Umbilical cord (tissue), 2 donors: ENCODE data around the gene NUSAP1. TPM values are rescaled to one million over a fixed set of nuclear protein-coding genes. Genes with fewer than 3 reads are reported as not detected.
A peak's percentile ranks its signal among the peaks of the same experiment; 100 is the strongest.
"Not testable (repeated sequence)": the region's sequence is repeated elsewhere in the genome, so short reads cannot be mapped to it uniquely, and the experiment has no call there.

Source experiments
- DNase-seq: peaks from one replicate; pipeline ENCODE4 v3.0.0-alpha.2; 2015; ENCODE audit warnings: low spot score
- total RNA-seq: library from RNA; depleted of rRNA; stranded (reverse); fragments of >200 nt; gene quantifications from one replicate; pipeline ENCODE4 v1.2.3, GENCODE V29; 2014; ENCODE audit warnings: low replicate concordance; ENCODE audit not compliant: insufficient read depth

NUSAP1 gene
- total RNA-seq, 1 donor from 2014 or later: 15.9 TPM

DNA sequence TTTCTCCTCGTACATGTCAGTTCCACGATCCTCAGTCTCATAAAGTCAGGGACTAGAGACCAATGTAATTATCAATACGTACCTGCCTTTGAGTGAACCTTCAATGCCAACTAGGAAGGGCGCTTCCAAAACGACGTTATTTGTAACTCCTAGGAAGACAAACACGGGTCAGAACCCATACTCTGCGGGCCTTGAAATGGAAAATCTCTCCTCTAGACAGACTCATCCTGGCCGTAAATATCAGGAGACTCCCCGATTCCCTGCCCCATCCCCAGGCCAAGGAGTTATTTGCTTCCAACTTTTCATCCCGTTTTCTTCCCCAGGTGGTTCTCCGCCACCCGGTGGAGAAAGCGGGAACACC, 868 bp upstream of the NUSAP1 start:
- DNase-seq: no peak

DNA sequence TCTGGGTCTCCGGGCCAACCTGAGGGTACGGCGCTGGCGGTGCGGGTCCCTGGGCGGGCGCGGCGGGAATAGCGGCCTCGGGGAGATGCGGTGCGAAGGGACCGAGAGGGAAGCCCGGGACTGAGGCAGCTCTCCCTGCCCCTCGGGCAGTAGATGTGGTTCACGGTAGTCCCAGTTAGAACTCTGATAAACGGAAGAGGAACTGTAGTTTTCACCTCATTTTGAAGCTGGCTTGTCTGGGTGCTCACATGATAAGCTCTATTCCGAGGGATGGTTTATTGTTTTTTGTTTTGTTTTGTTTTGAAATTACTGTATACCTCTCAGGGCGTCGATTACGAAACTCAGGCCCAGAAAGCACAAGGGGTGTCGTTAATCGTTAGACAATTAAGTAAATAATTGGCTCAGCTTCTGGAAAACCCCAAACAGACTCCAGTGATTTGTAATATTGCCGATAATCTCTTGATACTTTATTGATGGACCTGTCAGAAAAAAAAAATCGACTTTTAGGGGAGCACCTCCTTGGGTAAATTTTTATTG, 413 bp downstream of the NUSAP1 start:
- DNase-seq: no peak

DNA sequence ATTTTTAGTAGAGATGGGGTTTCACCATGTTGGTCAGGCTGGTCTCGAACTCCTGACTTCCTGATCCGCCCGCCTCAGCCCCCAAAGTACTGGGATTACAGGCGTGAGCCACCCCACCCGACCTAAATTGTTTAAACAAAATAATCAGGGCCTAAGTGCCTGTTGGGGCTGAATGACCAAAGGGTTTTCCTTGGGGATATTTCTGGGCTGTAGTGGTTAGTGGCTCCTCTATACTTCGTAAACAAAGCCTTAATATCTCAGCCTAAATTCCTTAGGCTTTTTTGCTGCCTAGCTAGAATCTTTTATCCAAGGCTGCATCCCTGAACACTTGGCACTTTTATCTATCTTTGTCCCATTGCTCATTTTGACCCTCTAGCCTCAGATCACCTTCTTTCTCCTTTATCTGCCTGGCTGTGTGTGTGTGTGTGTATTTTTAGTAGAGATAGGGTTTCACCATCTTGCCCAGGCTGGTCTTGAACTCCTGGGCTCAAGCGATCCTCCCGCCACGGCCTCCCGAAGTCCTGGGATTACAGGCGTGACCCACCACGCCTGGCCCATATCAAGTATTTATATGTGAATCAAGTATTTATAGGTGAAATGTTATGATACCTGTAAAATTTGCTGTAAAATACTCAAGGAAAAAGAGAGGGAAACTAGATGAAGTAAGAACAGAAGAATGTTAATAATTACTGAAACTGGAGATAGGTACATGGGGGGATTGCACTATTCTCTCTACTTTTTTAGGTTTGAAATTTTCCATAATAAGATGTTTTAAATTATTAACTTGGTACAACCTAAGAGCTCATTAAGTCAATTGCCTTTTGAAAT, 1.8 kb downstream of the NUSAP1 start:
- no peak for DNase-seq

DNA sequence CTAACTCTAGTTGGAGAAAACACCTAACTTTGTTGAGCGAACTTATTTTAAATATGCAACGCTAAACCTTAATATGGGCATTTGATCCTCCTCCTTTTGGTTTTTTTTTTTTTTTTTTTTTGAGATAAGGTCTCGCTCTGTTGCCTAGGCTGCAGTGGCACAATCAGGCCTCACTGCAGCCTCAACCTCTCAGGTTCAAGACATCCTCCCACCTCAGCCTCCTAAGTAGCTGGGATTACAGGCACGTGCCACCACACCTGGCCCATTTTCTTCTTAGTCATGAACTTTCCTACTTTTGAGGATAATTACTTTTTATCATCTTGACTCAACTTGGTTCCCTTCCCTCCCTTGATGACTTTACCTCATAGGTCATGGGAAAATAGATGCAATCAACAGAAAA, 3.9 kb downstream of the NUSAP1 start:
- DNase-seq: no peak

- DNase-seq: no peak
These were observed 4.4 kb downstream of the NUSAP1 start for GRCh38 chr15:41337047-41337446.

GRCh38 chr15:41337631-41338522, 5.2 kb downstream of the NUSAP1 start:
- no peak for DNase-seq

GRCh38 chr15:41340189-41340695, 7.6 kb downstream of the NUSAP1 start:
- no peak for DNase-seq

GRCh38 chr15:41341519-41341918, 8.8 kb downstream of the NUSAP1 start:
- no peak for DNase-seq

- no peak for DNase-seq
These were observed 14.6 kb downstream of the NUSAP1 start for GRCh38 chr15:41347236-41347635.

DNA sequence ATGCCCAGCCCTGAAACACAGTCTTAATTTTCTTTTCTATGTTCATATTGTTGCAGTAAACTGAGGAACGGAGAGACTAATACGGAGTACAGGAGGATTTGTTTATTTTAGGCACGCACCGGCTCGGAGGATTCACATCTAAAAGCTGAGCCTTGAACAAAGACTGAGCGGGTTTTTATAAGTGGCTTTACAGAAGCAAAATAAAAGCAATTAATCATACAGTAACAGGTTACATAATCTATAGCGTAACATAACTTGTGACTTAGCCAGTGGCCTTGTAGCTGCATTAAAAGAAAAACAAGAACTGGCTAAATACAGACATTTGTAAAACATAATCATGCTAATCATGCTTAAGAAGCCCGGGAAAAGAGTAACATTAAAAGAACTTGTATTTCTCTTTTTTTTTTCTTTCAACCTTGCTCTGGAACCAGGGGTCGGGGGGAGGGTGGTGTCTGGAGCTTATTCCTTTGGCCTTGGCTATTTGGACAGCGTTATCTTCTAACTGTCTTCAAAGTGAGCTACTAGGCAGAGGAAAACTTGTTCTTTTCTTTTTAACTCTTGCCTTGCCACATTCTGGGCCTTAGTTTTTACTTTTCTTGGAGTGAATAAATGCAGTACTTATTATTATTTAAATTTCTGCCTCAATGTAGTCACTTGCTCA, 17.5 kb downstream of the NUSAP1 start:
- DNase-seq: no peak

GRCh38 chr15:41354371-41354770, 21.7 kb downstream of the NUSAP1 start:
- DNase-seq: no peak

DNA sequence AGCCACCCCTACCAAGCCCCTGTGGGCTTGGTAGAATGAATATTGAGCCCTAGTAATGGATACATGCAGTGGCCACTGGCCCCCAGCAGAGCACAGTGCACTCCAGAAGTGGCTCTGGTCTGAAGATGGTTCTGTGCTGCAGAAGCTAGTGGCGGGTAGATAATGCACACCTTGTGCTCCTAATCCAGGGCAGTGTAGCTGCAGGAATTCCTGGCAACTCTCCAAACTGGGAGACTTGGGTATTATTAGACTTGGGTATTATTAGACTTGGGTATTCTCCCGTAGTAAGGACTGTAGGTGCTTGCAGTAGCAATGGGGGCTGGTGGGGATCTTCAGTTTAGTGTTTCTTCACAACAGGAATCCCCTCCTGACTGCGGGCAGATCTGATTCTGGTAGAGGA, 34.7 kb downstream of the NUSAP1 start:
- no peak for DNase-seq

DNA sequence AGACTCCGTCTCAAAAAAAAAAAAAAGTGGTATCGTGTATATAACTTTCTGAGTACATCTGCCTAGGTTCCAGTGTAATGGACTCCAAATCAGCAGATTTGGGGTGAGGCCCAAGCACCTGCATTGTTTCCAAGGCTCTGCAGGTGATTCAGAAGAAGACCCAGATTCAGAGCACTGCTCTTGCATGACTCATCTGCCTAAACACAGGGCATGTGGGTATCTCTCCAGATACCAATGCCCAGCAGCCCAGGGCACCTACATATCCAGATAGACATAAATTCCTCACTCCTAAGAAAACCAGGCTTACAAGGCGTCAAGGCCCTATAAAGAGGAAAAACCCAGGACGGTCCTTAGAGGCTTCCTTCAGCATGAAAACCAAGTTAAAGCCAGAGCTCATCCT, 45.3 kb downstream of the NUSAP1 start:
- DNase-seq: no peak

- not testable (repeated sequence) for DNase-seq
These were observed 51.5 kb downstream of the NUSAP1 start for GRCh38 chr15:41383974-41384749.

- no peak for DNase-seq
These were observed 55.0 kb downstream of the NUSAP1 start for GRCh38 chr15:41387646-41388045.

DNA sequence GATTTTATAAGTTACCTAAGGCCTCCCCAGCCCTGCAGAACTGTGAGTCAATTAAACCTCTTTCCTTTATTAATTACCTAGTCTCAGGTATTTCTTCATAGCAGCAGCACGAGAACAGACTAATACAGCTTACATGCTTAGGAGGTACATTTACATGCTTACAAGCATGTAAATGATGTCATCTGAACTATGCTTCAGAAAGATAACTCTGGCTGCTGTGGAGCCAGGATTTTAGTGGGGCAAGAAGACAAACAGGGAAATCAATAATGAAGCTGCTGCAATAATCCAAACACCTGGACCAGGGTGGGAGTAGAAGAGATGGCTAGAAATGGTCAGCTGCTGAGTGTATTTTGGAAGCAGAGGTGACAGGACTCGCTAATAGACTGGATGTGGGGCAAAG, 60.0 kb downstream of the NUSAP1 start:
- no peak for DNase-seq

DNA sequence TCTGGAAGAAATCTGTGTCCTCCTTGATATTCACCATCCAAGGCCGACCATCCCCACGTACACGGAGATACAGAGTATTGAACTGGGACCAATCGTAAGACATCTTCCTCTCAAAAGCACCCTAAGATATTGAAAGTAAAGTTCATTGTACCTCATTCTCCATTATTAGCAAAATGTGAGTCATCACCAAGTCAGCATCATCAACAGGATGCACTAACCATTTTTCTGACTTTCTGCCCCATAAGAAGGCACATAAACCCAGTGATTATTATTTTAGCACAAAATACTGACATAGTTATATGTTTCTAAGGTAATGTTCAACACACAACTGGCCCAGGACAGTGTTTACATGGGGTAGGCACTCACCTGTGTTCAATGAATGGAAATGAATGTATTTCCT, 62.2 kb downstream of the NUSAP1 start:
- no peak for DNase-seq

DNA sequence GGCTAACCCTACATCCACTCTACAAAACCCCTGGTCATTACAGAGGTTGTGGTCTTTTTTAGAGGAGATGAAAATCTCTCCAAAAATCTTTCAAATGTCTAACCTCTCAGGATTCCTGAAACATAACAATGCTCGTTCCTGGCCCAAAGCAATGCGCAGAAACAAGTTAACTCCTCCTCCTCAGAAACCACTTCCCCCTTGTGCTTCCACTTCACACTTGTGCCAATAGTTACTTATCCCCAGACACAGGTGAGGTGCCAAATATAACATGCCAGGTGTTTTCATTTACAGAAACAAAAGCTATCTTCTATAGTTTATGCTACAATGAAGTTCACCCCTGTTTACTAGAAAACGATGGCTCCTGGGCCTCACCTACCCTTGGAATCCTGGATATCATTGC, 63.4 kb downstream of the NUSAP1 start:
- no peak for DNase-seq

- DNase-seq: no peak
These were observed 69.2 kb downstream of the NUSAP1 start for GRCh38 chr15:41401904-41402267.

DNA sequence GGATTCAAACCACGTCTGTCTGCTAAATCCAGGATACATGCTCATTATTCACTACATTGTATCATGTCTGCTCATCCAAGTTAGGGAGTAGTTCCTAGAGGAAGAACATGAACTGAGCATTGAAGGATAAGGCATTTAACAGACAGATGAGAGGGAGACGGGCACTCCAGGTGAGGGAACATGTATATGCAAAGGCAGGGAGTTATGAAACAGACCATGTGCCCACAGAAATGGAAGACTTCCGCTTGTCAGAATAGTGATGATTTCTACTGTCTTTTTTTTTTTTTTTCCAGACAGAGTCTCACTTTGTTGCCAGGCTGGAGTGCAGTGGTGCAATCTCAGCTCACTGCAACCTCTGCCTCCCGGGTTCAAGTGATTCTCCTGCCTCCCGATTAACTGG, 74.7 kb downstream of the NUSAP1 start:
- no peak for DNase-seq

DNA sequence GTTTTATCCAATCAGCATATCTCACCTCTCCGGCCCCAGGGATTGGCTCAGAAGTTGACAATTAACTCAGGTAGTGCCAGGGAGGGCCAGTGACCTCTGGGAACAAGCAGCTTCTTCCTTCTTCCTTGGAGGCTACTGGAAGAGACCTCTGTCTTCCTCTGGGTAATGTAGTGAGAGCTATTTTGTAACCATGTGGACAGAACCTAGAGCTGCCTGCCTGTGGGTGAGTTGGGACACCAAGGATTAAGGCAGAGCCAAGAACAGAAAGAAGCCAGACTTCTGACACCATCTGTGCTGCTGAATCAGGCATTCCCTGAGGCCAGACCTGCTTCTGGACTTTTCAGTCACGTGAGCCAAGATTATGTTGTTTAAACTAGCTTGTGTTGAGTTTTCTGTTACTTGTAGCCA, 75.6 kb downstream of the NUSAP1 start:
- DNase-seq: peak; percentile 95
